HEK293 (cell line): ENCODE results near the gene TRIM62.

ENCODE experiments used
- CTCF ChIP-seq: fragments of 450-650 bp; formaldehyde crosslinking; IDR thresholded peaks from 2 replicates; pipeline ENCODE4 v1.5.1; 2016; ENCODE audit warnings: missing biosample characterization, missing genetic modification characterization
- PBX3 ChIP-seq: sonication (generic); formaldehyde crosslinking; IDR thresholded peaks from 2 replicates; pipeline ENCODE4 v1.8.1; 2022; ENCODE audit warnings: mild to moderate bottlenecking, moderate library complexity, missing genetic modification reagents
- PRDM10 ChIP-seq: fragments of 450-650 bp; formaldehyde crosslinking; IDR thresholded peaks from 2 replicates; pipeline ENCODE4 v1.5.1; 2016; ENCODE audit warnings: missing biosample characterization, missing genetic modification characterization
- SETDB1 ChIP-seq: IDR thresholded peaks from one replicate; pipeline ENCODE4 v1.6.1; 2017; ENCODE audit warnings: mild to moderate bottlenecking, low read length, moderate library complexity, mixed read lengths; ENCODE audit not compliant: insufficient read length
- TSHZ1 ChIP-seq: fragments of 450-650 bp; formaldehyde crosslinking; IDR thresholded peaks from 2 replicates; pipeline ENCODE4 v1.5.1; 2016; ENCODE audit warnings: missing biosample characterization, missing genetic modification characterization, borderline replicate concordance
- ZBTB20 ChIP-seq: fragments of 450-650 bp; formaldehyde crosslinking; IDR thresholded peaks from 2 replicates; pipeline ENCODE4 v1.5.1; 2016; ENCODE audit warnings: missing biosample characterization, missing genetic modification characterization
- ZFP41 ChIP-seq: fragments of 450-650 bp; formaldehyde crosslinking; IDR thresholded peaks from 2 replicates; pipeline ENCODE4 v1.5.1; 2016; ENCODE audit warnings: missing biosample characterization, missing genetic modification characterization, borderline replicate concordance
- ZNF24 ChIP-seq: fragments of 450-650 bp; formaldehyde crosslinking; IDR thresholded peaks from 2 replicates; pipeline ENCODE4 v1.5.1; 2016; ENCODE audit warnings: missing biosample characterization, missing genetic modification characterization
- ZNF274 ChIP-seq, 2 experiments: fragments of 200-500 bp in 1 of 2; fragments of 450-650 bp in 1 of 2; sonication (Bioruptor generic) in 1 of 2; formaldehyde crosslinking in 1 of 2; IDR thresholded peaks; 2 replicates each; pipeline versions ENCODE4 v1.5.1 to v1.6.1; 2014 to 2016; ENCODE audit warnings: borderline replicate concordance in 1 of 2, inconsistent platforms in 1 of 2, low read length in 1 of 2, missing biosample characterization in 1 of 2, missing genetic modification characterization in 1 of 2
- ZNF292 ChIP-seq: fragments of 450-650 bp; formaldehyde crosslinking; IDR thresholded peaks from 2 replicates; pipeline ENCODE4 v1.5.1; 2016; ENCODE audit warnings: low read depth, missing biosample characterization, missing genetic modification characterization, borderline replicate concordance
- ZNF335 ChIP-seq: fragments of 450-650 bp; formaldehyde crosslinking; conservative IDR thresholded peaks from 2 replicates; pipeline ENCODE4 v1.5.1; 2016; ENCODE audit warnings: missing biosample characterization, missing genetic modification characterization
- ZNF585B ChIP-seq: fragments of 450-650 bp; formaldehyde crosslinking; IDR thresholded peaks from 2 replicates; pipeline ENCODE4 v1.5.1; 2016; ENCODE audit warnings: missing biosample characterization, missing genetic modification characterization
- ZNF768 ChIP-seq: fragments of 450-650 bp; formaldehyde crosslinking; IDR thresholded peaks from 2 replicates; pipeline ENCODE4 v1.5.1; 2018; ENCODE audit warnings: missing biosample characterization, mild to moderate bottlenecking, missing genetic modification characterization
- ZXDB ChIP-seq: fragments of 450-650 bp; formaldehyde crosslinking; IDR thresholded peaks from 2 replicates; pipeline ENCODE4 v1.5.1; 2016; ENCODE audit warnings: missing biosample characterization, missing genetic modification characterization

- TF ChIP-seq CTCF (tag by site-specific recombination) (no peak), PBX3 (CRISPR knock-in tag) (no peak), ZNF274 (IDR thresholded peaks at IDR 0.05; ENCODE audit: low read length) (no peak), ZNF274 (tag by site-specific recombination; IDR thresholded peaks at IDR 0.05; ENCODE audit: borderline replicate concordance) (no peak), ZBTB20 (no peak), PRDM10 (tag by site-specific recombination) (no peak), ZXDB (tag by site-specific recombination) (no peak), TSHZ1 (tag by site-specific recombination) (no peak), ZNF292 (tag by site-specific recombination) (no peak), ZNF335 (no peak), ZFP41 (tag by site-specific recombination) (no peak), ZNF24 (no peak), ZNF585B (tag by site-specific recombination) (no peak), SETDB1 (no peak), ZNF768 (tag by site-specific recombination) (no peak)
Observed at GRCh38 chr1:33128781-33129180, 53.1 kb downstream of the TRIM62 start.
